H9 (cell line): ENCODE data around the gene ADAR. TPM values are rescaled to one million over a fixed set of nuclear protein-coding genes. Genes with fewer than 3 reads are reported as not detected.

Experiments used
- DNase-seq: peaks from one replicate; pipeline ENCODE4 v3.0.0-alpha.2; 2017
- H2AFZ ChIP-seq: one replicate; pipeline ENCODE4 v1.6.1; 2013; ENCODE audit warnings: mild to moderate bottlenecking, low read length, control low read depth, moderate library complexity
- H2AK5ac ChIP-seq: 2 replicates; pipeline ENCODE4 v1.6.1; 2013; ENCODE audit warnings: low read length, control low read depth, mixed read lengths; ENCODE audit not compliant: insufficient read length
- H2BK120ac ChIP-seq: one replicate; pipeline ENCODE4 v1.6.1; 2013; ENCODE audit warnings: low read depth, mild to moderate bottlenecking, low read length, control low read depth, inconsistent platforms; ENCODE audit not compliant: poor library complexity, severe bottlenecking
- H2BK12ac ChIP-seq: 2 replicates; pipeline ENCODE4 v1.6.1; 2013; ENCODE audit warnings: low read length, control low read depth, mixed read lengths, low read depth; ENCODE audit not compliant: insufficient read length
- H2BK15ac ChIP-seq: 2 replicates; pipeline ENCODE4 v1.6.1; 2013; ENCODE audit warnings: low read depth, low read length, control low read depth
- H2BK20ac ChIP-seq: one replicate; pipeline ENCODE4 v1.6.1; 2013; ENCODE audit warnings: low read depth, mild to moderate bottlenecking, low read length, control low read depth, inconsistent platforms; ENCODE audit not compliant: poor library complexity, severe bottlenecking
- H2BK5ac ChIP-seq: 2 replicates; pipeline ENCODE4 v1.6.1; 2013; ENCODE audit warnings: low read length, control low read depth, mixed read lengths; ENCODE audit not compliant: insufficient read length
- H3K14ac ChIP-seq: 2 replicates; pipeline ENCODE4 v1.6.1; 2013; ENCODE audit warnings: low read length, control low read depth; ENCODE audit not compliant: insufficient read depth
- H3K18ac ChIP-seq: 2 replicates; pipeline ENCODE4 v1.6.1; 2013; ENCODE audit warnings: low read depth, mild to moderate bottlenecking, mixed read lengths, low read length, control low read depth; ENCODE audit not compliant: insufficient read length
- H3K23ac ChIP-seq: 2 replicates; pipeline ENCODE4 v1.6.1; 2013; ENCODE audit warnings: low read length, control low read depth, mixed read lengths, low read depth; ENCODE audit not compliant: insufficient read length
- H3K23me2 ChIP-seq: 2 replicates; pipeline ENCODE4 v1.6.1; 2013; ENCODE audit warnings: low read depth, mild to moderate bottlenecking, mixed read lengths, low read length, control low read depth; ENCODE audit not compliant: insufficient read length, poor library complexity, severe bottlenecking
- H3K27ac ChIP-seq: 2 replicates; pipeline ENCODE4 v1.5.1; 2013; ENCODE audit warnings: low read length, control low read depth, mixed read lengths, low read depth; ENCODE audit not compliant: insufficient read length
- H3K27me3 ChIP-seq: 2 replicates; pipeline ENCODE4 v1.6.1; 2013; ENCODE audit warnings: low read length, control low read depth, inconsistent platforms; ENCODE audit not compliant: insufficient read depth
- H3K4ac ChIP-seq: 2 replicates; pipeline ENCODE4 v1.6.1; 2013; ENCODE audit warnings: low read depth, mild to moderate bottlenecking, control low read depth, inconsistent platforms, low read length, moderate library complexity
- H3K4me1 ChIP-seq: 2 replicates; pipeline ENCODE4 v1.6.1; 2013; ENCODE audit warnings: low read length, control low read depth, inconsistent platforms; ENCODE audit not compliant: insufficient read depth
- H3K4me2 ChIP-seq: 2 replicates; pipeline ENCODE4 v1.6.1; 2013; ENCODE audit warnings: low read length, control low read depth, mixed read lengths; ENCODE audit not compliant: insufficient read length, insufficient read depth
- H3K56ac ChIP-seq: 2 replicates; pipeline ENCODE4 v1.6.1; 2013; ENCODE audit warnings: low read depth, mild to moderate bottlenecking, mixed read lengths, low read length, control low read depth; ENCODE audit not compliant: insufficient read length
- H3K79me1 ChIP-seq: 2 replicates; pipeline ENCODE4 v1.6.1; 2013; ENCODE audit warnings: low read depth, mild to moderate bottlenecking, moderate library complexity, low read length, control low read depth, inconsistent platforms; ENCODE audit not compliant: insufficient read depth, poor library complexity, severe bottlenecking
- H3K79me2 ChIP-seq: 2 replicates; pipeline ENCODE4 v1.6.1; 2013; ENCODE audit warnings: low read length, control low read depth, inconsistent platforms; ENCODE audit not compliant: insufficient read depth
- H3K9ac ChIP-seq: 2 replicates; pipeline ENCODE4 v1.6.1; 2013; ENCODE audit warnings: low read length, control low read depth, mixed read lengths; ENCODE audit not compliant: insufficient read length; ENCODE audit errors: extremely low read depth
- H3K9me3 ChIP-seq: one replicate; pipeline ENCODE4 v1.6.1; 2013; ENCODE audit warnings: low read depth, low read length, inconsistent platforms; ENCODE audit not compliant: control insufficient read depth
- H3T11ph ChIP-seq: one replicate; pipeline ENCODE4 v1.6.1; 2013; ENCODE audit warnings: mild to moderate bottlenecking, low read length, control low read depth, inconsistent platforms
- H4K20me1 ChIP-seq: one replicate; pipeline ENCODE4 v1.6.1; 2013; ENCODE audit not compliant: control insufficient read depth, insufficient read length, insufficient read depth
- H4K5ac ChIP-seq: 2 replicates; pipeline ENCODE4 v1.6.1; 2013; ENCODE audit warnings: low read depth, mild to moderate bottlenecking, mixed read lengths, low read length, control low read depth; ENCODE audit not compliant: insufficient read length
- H4K8ac ChIP-seq: replicated peaks from 2 replicates; pipeline ENCODE4 v1.6.1; 2013; ENCODE audit warnings: low read length, control low read depth, mixed read lengths, low read depth; ENCODE audit not compliant: insufficient read length
- H4K91ac ChIP-seq: 2 replicates; pipeline ENCODE4 v1.6.1; 2013; ENCODE audit warnings: low read depth, mild to moderate bottlenecking, moderate library complexity, mixed read lengths, low read length, control low read depth; ENCODE audit not compliant: insufficient read length
- H3K27ac Mint-ChIP-seq, 3 experiments: 2 replicates in 2 of 3; 3 replicates in 1 of 3; pipeline ENCODE4 v1.8.0; 2020 to 2021; ENCODE audit warnings: mixed read lengths in 3 of 3, mild to moderate bottlenecking in 1 of 3, moderate library complexity in 1 of 3
- H3K27me3 Mint-ChIP-seq: 2 replicates; pipeline ENCODE4 v1.8.0; 2021; ENCODE audit warnings: low read depth, mild to moderate bottlenecking, moderate library complexity, mixed read lengths
- H3K36me3 Mint-ChIP-seq, 3 experiments: 2 replicates in 2 of 3; 3 replicates in 1 of 3; pipeline ENCODE4 v1.8.0; 2020 to 2021; ENCODE audit warnings: low read depth in 3 of 3, mixed read lengths in 3 of 3; ENCODE audit not compliant: insufficient read depth in 1 of 3
- H3K4me1 Mint-ChIP-seq, 2 experiments: 2 replicates each; pipeline ENCODE4 v1.8.0; 2020; ENCODE audit warnings: mixed read lengths in 2 of 2
- H3K4me3 Mint-ChIP-seq, 2 experiments: 2 replicates in 1 of 2; 3 replicates in 1 of 2; pipeline ENCODE4 v1.8.0; 2020 to 2021; ENCODE audit warnings: mild to moderate bottlenecking in 2 of 2, mixed read lengths in 2 of 2, moderate library complexity in 1 of 2
- H3K9me3 Mint-ChIP-seq, 2 experiments: 2 replicates in 1 of 2; 3 replicates in 1 of 2; pipeline ENCODE4 v1.8.0; 2020; ENCODE audit warnings: mild to moderate bottlenecking in 2 of 2, mixed read lengths in 2 of 2, moderate library complexity in 1 of 2
- WGBS: extraction: QIAGEN DNeasy Blood & Tissue Kit; methylation state at CpG from one replicate; pipeline ENCODE4 v1.1.7; 2013; ENCODE audit warnings: missing lambda C conversion rate, low lambda C conversion rate, mixed read lengths; ENCODE audit not compliant: insufficient read length; ENCODE audit errors: extremely low coverage; 5-methylcytosine and 5-hydroxymethylcytosine counted together
- total RNA-seq: library from RNA; stranded (reverse); gene quantifications from 2 replicates; pipeline ENCODE4 v1.2.1, GENCODE V29; 2021
- TF ChIP-seq, protein P1 (sequence below): fragments of 200-600 bp; sonication (generic); conservative IDR thresholded peaks from 3 replicates; pipeline ENCODE4 v1.8.0; 2021; ENCODE audit warnings: antibody characterized with exemption, mild to moderate bottlenecking

The ADAR gene
- total RNA-seq, 1 experiment from 2014 or later = 236 TPM

DNA sequence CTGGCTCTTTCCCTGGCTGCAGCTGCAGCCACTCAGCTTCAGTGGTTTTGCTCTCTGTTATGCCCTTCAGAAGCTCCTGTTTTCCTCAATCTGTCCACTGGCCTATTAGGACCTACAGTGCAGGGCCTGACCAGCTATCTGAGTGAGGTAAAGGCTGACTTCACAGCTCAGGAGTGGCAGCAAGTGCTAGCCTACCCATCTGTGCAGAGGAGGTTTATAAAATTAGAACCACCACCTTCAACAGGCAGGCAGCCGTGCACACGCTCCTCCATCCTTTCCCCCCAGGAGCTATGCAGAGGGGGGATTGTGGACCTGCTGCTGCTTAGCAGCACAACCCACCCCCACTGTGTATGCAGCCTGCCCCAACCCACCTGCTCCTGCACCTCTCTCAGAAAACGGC, 8.3 kb downstream of the ADAR start:
- Histone ChIP-seq H3K56ac (no peak overlapping the region), H4K8ac (no peak overlapping the region), H3K27me3 (no peaks in the 10 kb centered on the region), H3K23ac (no peak overlapping the region), H3K14ac (no peak overlapping the region), H2BK20ac (no peak overlapping the region), H2BK5ac (no peak overlapping the region), H2AFZ (no peak overlapping the region), H3K23me2 (no peaks in the 10 kb centered on the region), H3T11ph (no peak overlapping the region), H4K91ac (no peak overlapping the region), H3K9me3 (no peaks in the 10 kb centered on the region), H2BK15ac (no peak overlapping the region), H4K20me1 (no peaks in the 10 kb centered on the region), H3K79me1 (peaks cover 12% of the 10 kb centered on the region), H3K4me2 (no peak overlapping the region), H4K5ac (no peak overlapping the region), H2AK5ac (no peak overlapping the region), H3K4ac (no peak overlapping the region), H2BK12ac (no peak overlapping the region), H3K18ac (no peak overlapping the region), H3K79me2 (peaks cover 31% of the 10 kb centered on the region; the same call in 1 of the 2 replicates), H2BK120ac (no peak overlapping the region), H3K4me1 (no peaks in the 10 kb centered on the region), H3K27ac (no peak overlapping the region), H3K9ac (no peak overlapping the region)
- no peaks in the 10 kb centered on the region for H3K9me3 Mint-ChIP-seq
- no CpG with 5 or more reads among the region's 3 CpGs for WGBS
- DNase-seq = no peak
- no peak overlapping the region for H3K4me3 Mint-ChIP-seq
- no peaks in the 10 kb centered on the region for H3K27me3 Mint-ChIP-seq
- H3K36me3 Mint-ChIP-seq = peaks cover 57 to 80% (median 75%) of the 10 kb centered on the region in 3 experiments
- H3K4me1 Mint-ChIP-seq = peaks cover 12 to 18% of the 10 kb centered on the region in 2 experiments
- TF ChIP-seq, protein P1, sequence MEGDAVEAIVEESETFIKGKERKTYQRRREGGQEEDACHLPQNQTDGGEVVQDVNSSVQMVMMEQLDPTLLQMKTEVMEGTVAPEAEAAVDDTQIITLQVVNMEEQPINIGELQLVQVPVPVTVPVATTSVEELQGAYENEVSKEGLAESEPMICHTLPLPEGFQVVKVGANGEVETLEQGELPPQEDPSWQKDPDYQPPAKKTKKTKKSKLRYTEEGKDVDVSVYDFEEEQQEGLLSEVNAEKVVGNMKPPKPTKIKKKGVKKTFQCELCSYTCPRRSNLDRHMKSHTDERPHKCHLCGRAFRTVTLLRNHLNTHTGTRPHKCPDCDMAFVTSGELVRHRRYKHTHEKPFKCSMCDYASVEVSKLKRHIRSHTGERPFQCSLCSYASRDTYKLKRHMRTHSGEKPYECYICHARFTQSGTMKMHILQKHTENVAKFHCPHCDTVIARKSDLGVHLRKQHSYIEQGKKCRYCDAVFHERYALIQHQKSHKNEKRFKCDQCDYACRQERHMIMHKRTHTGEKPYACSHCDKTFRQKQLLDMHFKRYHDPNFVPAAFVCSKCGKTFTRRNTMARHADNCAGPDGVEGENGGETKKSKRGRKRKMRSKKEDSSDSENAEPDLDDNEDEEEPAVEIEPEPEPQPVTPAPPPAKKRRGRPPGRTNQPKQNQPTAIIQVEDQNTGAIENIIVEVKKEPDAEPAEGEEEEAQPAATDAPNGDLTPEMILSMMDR = no peak
- peak overlapping the region; percentile 70 to 93 (median 89); a peak in 3 of 7 replicates for H3K27ac Mint-ChIP-seq
